IMR-90 (cell line): ENCODE data around the gene OR9A2.

ENCODE experiments used
- POLR2A ChIP-seq: IDR thresholded peaks from 2 replicates; pipeline ENCODE4 v1.6.1; 2012; ENCODE audit warnings: mild to moderate bottlenecking, low read depth, low read length
- SMC3 ChIP-seq: fragments of 150-350 bp; IDR thresholded peaks from 2 replicates; pipeline ENCODE4 v1.6.1; 2016; ENCODE audit warnings: low read depth, mild to moderate bottlenecking, antibody characterized with exemption, low read length, moderate library complexity
- TF ChIP-seq, protein P1 (sequence below): conservative IDR thresholded peaks from 2 replicates; pipeline ENCODE4 v1.5.1; 2012; ENCODE audit warnings: mild to moderate bottlenecking, low read depth, low read length, improper control_type of control experiment
- TF ChIP-seq, protein P2 (sequence below): fragments of 150-350 bp; IDR thresholded peaks from 2 replicates; pipeline ENCODE4 v1.6.1; 2017; ENCODE audit warnings: mild to moderate bottlenecking, antibody characterized with exemption, low read length, low read depth

DNA sequence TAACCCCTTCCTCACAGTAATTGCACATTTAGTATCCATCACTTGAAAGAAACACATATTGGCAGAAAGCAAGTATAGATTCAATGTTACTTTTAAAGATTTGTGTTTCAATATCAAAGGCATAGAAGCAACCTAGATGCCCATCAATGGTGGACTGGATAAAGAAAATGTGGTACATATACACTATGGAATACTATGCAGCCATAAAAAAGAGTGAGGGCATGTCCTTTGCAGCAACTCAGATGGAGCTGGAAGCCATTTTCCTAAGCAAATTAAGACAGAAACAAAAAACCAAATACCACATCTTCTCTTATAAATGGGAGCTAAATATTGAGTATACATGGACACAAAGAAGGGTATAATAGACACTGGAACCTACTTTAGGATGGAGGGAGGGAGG is 28.8 kb upstream of the OR9A2 start:
- TF ChIP-seq, protein P1, sequence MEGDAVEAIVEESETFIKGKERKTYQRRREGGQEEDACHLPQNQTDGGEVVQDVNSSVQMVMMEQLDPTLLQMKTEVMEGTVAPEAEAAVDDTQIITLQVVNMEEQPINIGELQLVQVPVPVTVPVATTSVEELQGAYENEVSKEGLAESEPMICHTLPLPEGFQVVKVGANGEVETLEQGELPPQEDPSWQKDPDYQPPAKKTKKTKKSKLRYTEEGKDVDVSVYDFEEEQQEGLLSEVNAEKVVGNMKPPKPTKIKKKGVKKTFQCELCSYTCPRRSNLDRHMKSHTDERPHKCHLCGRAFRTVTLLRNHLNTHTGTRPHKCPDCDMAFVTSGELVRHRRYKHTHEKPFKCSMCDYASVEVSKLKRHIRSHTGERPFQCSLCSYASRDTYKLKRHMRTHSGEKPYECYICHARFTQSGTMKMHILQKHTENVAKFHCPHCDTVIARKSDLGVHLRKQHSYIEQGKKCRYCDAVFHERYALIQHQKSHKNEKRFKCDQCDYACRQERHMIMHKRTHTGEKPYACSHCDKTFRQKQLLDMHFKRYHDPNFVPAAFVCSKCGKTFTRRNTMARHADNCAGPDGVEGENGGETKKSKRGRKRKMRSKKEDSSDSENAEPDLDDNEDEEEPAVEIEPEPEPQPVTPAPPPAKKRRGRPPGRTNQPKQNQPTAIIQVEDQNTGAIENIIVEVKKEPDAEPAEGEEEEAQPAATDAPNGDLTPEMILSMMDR = no peak
- TF ChIP-seq SMC3 = no peak
- TF ChIP-seq, protein P2, sequence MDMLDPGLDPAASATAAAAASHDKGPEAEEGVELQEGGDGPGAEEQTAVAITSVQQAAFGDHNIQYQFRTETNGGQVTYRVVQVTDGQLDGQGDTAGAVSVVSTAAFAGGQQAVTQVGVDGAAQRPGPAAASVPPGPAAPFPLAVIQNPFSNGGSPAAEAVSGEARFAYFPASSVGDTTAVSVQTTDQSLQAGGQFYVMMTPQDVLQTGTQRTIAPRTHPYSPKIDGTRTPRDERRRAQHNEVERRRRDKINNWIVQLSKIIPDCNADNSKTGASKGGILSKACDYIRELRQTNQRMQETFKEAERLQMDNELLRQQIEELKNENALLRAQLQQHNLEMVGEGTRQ = no peak
- TF ChIP-seq POLR2A = no peak
